ENCODE data around the gene ALPP.

Gene ALPP

GRCh38 chr2:232431705-232432590 lies 53.4 kb downstream of the ALPP start:
- peak overlapping the region; percentile 56 for H3K27ac ChIP-seq
- H3K4me2 ChIP-seq = peak overlapping the region; percentile 85
- H4K20me1 ChIP-seq = no peaks in the 10 kb centered on the region
- H3K4me1 ChIP-seq = peaks cover 43% of the 10 kb centered on the region
- H3K9ac ChIP-seq = 0 out of 2 replicates have a peak overlapping the region, but pooled peaks have one; percentile 48
- TF ChIP-seq Cebpa-rat (IDR thresholded peaks at IDR 0.05) = no peak
- no peak overlapping the region for H3K4me3 ChIP-seq
- H3K36me3 ChIP-seq = no peaks in the 10 kb centered on the region
- no peaks in the 10 kb centered on the region for H3K9me3 ChIP-seq
- no peaks in the 10 kb centered on the region for H3K27me3 ChIP-seq
